ENCODE results near the gene HSD11B2. TPM values are rescaled to one million over a fixed set of nuclear protein-coding genes. Genes with fewer than 3 reads are reported as not detected.

The HSD11B2 gene
- total RNA-seq, 1 donor from 2014 or later, result 6.0 TPM

DNA sequence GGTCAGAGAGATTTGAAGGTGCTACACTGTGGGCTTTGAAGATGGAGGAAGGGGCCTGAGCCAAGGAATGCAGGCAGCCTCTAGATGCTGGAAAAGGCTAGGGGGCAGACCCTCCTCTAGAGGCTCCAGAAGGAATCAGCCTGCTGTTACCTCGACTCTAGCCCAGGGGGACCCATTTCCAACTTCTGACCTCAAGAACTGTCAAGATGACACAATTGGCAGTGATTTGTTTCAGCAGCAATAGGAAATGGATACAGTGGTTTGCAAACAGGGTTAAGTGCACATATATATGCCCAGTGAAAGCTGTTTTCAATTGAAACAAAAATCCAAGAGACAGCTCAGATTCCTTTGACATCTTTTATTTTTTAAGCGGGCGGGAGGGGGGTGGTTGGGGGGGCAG is 11.0 kb upstream of the HSD11B2 start:
- peaks cover 21% of the 10 kb centered on the region for H3K4me1 Mint-ChIP-seq (ENCODE audit: low read depth, unreplicated experiment)
- no peak for DNase-seq
- TF ChIP-seq, protein P1, sequence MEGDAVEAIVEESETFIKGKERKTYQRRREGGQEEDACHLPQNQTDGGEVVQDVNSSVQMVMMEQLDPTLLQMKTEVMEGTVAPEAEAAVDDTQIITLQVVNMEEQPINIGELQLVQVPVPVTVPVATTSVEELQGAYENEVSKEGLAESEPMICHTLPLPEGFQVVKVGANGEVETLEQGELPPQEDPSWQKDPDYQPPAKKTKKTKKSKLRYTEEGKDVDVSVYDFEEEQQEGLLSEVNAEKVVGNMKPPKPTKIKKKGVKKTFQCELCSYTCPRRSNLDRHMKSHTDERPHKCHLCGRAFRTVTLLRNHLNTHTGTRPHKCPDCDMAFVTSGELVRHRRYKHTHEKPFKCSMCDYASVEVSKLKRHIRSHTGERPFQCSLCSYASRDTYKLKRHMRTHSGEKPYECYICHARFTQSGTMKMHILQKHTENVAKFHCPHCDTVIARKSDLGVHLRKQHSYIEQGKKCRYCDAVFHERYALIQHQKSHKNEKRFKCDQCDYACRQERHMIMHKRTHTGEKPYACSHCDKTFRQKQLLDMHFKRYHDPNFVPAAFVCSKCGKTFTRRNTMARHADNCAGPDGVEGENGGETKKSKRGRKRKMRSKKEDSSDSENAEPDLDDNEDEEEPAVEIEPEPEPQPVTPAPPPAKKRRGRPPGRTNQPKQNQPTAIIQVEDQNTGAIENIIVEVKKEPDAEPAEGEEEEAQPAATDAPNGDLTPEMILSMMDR (IDR thresholded peaks at IDR 0.05; ENCODE audit: partially characterized antibody, unreplicated experiment), result no peak
- H3K4me3 Mint-ChIP-seq (ENCODE audit: unreplicated experiment), result no peak overlapping the region
- peaks cover 5% of the 10 kb centered on the region for H3K9me3 Mint-ChIP-seq (ENCODE audit: unreplicated experiment)
- H3K27ac Mint-ChIP-seq (ENCODE audit: unreplicated experiment), result no peak overlapping the region
- H3K36me3 Mint-ChIP-seq (ENCODE audit: unreplicated experiment), result no peaks in the 10 kb centered on the region
- H3K27me3 Mint-ChIP-seq (ENCODE audit: unreplicated experiment), result peaks cover 4% of the 10 kb centered on the region

DNA sequence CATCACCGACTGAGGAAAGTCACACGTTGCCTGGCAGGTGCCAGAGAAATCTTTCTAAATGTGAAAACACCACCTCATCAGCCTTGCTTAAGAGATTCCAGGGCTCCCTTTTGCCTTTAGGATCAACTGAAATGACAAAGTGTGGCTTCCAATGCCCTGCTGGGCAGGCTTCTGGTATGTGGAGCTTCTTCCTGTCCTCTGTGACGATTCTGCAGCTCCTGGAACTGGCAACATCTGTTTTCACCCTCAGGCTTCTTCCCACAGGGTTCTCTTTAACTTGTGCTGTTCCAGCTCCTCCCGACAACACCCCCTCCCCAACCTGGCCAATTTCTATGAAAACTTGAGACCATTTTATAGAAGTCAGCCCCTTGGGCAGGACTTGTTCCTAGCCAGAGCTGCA is 9.9 kb upstream of the HSD11B2 start:
- Mint-ChIP-seq H3K27ac (ENCODE audit: unreplicated experiment) (no peak overlapping the region), H3K4me1 (ENCODE audit: low read depth, unreplicated experiment) (peaks cover 26% of the 10 kb centered on the region), H3K27me3 (ENCODE audit: unreplicated experiment) (peaks cover 4% of the 10 kb centered on the region), H3K9me3 (ENCODE audit: unreplicated experiment) (peaks cover 5% of the 10 kb centered on the region), H3K4me3 (ENCODE audit: unreplicated experiment) (no peak overlapping the region), H3K36me3 (ENCODE audit: unreplicated experiment) (no peaks in the 10 kb centered on the region)
- TF ChIP-seq, protein P1 (IDR thresholded peaks at IDR 0.05; ENCODE audit: partially characterized antibody, unreplicated experiment), result no peak
- DNase-seq, result no peak

DNA sequence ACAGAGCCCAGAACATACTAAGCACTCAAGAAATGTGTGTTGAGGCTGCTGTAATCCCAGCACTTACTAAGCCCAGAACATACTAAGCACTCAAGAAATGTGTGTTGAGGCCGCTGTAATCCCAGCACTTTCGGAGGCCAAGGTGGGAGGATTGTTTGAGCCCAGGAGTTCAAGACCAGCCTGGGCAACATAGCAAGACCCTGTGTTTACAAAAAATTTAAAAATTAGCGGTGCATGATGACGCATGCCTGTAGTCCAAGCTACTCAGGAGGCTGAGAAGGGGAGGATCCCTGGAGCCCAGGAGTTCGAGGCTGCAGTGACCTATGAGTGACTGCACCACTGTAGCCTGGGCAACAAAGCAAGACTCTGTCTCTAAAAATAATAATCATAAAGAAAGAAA is 7.9 kb upstream of the HSD11B2 start:
- Mint-ChIP-seq H3K4me1 (ENCODE audit: low read depth, unreplicated experiment) (peaks cover 30% of the 10 kb centered on the region), H3K27me3 (ENCODE audit: unreplicated experiment) (peaks cover 7% of the 10 kb centered on the region), H3K27ac (ENCODE audit: unreplicated experiment) (no peak overlapping the region), H3K36me3 (ENCODE audit: unreplicated experiment) (no peaks in the 10 kb centered on the region), H3K9me3 (ENCODE audit: unreplicated experiment) (peaks cover 7% of the 10 kb centered on the region), H3K4me3 (ENCODE audit: unreplicated experiment) (no peak overlapping the region)
- TF ChIP-seq, protein P1 (IDR thresholded peaks at IDR 0.05; ENCODE audit: partially characterized antibody, unreplicated experiment), result no peak
- no peak for DNase-seq

DNA sequence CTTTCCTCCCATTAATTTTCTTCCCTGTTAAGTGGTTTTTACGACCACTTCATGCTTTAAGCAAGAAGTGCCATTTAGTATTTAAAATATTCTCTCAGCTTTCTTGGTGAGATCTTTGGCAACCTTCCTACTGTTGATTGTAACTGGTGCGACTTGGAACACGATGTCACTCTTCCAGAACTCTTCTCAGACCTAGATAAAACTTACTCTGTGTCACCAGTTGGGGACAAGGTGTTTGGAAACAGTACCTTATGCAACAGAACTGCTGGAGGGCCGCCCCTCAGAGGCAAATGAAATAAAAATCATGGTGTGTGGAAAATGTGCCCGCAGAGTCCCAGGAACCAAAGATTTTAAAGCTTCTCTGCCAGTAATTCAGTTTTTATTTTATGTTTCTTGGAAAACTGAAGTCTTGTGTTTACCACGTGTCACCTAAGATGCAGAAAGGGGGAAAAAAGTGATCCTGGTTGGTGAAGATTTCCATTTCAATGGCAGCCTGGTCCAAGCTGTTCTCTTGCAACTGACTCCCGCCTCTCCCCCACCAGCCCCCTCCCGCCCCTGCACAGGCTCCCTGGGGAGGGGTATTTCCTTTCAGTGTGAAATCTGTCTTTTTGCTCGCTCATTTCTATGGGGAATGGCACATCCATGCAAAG is 7.2 kb upstream of the HSD11B2 start:
- Mint-ChIP-seq H3K36me3 (ENCODE audit: unreplicated experiment) (no peaks in the 10 kb centered on the region), H3K27ac (ENCODE audit: unreplicated experiment) (peak overlapping the region; percentile 75), H3K4me3 (ENCODE audit: unreplicated experiment) (peak overlapping the region; percentile 53), H3K4me1 (ENCODE audit: low read depth, unreplicated experiment) (peaks cover 30% of the 10 kb centered on the region), H3K27me3 (ENCODE audit: unreplicated experiment) (peaks cover 8% of the 10 kb centered on the region), H3K9me3 (ENCODE audit: unreplicated experiment) (peaks cover 9% of the 10 kb centered on the region)
- DNase-seq, result peak; percentile 62
- TF ChIP-seq, protein P1 (IDR thresholded peaks at IDR 0.05; ENCODE audit: partially characterized antibody, unreplicated experiment), result no peak

DNA sequence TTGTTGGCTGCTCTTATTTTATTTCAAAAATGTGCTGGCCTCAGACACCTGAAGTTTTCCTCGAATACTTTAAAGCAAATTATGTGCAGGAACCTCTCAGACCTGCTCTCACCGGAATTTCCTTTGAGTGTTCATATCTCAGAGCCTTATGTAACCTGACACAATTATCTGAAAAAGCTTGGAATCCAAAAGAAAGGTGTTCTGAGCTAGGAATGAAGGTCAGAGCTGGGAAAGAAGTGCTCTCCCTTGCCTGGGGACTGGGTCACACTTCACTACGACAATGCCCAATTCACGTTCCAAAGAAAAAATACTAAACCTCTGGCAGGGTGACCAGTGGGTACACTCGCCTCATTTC is 6.7 kb upstream of the HSD11B2 start:
- peak overlapping the region; percentile 53 for H3K4me3 Mint-ChIP-seq (ENCODE audit: unreplicated experiment)
- peaks cover 11% of the 10 kb centered on the region for H3K9me3 Mint-ChIP-seq (ENCODE audit: unreplicated experiment)
- peaks cover 12% of the 10 kb centered on the region for H3K27me3 Mint-ChIP-seq (ENCODE audit: unreplicated experiment)
- no peaks in the 10 kb centered on the region for H3K36me3 Mint-ChIP-seq (ENCODE audit: unreplicated experiment)
- TF ChIP-seq, protein P1 (IDR thresholded peaks at IDR 0.05; ENCODE audit: partially characterized antibody, unreplicated experiment), result no peak
- no peak for DNase-seq
- H3K27ac Mint-ChIP-seq (ENCODE audit: unreplicated experiment), result peak overlapping the region; percentile 28
- H3K4me1 Mint-ChIP-seq (ENCODE audit: low read depth, unreplicated experiment), result peaks cover 34% of the 10 kb centered on the region

All from glutamatergic neuron (in vitro differentiated cells).